Panc1 (cell line): ENCODE measurements around the gene OR12D1. TPM values are rescaled to one million over a fixed set of nuclear protein-coding genes. Genes with fewer than 3 reads are reported as not detected.

Source experiments
- ATAC-seq: fragments of 200-7000 bp; cut with Tn5 transposase; 2 replicates; pipeline ENCODE4 v1.9.1; 2020; ENCODE audit warnings: mild to moderate bottlenecking, moderate library complexity
- BruUV-seq: library from RNA; stranded (reverse); fragments of 400-500 nt; replicated peaks from 2 replicates; lab custom pipeline; 2021; lab: Mats Ljungman, UMichigan
- CTCF ChIA-PET: fragments of 300-600 bp; sonication (Branson Sonifier 250); formaldehyde crosslinking; loops from one replicate; lab custom pipeline; 2022; ENCODE audit warnings: antibody characterized with exemption; lab: Charles Lee
- POLR2A ChIA-PET: fragments of 300-600 bp; sonication (Branson Sonifier 250); formaldehyde crosslinking; loops from one replicate; lab custom pipeline; 2022; ENCODE audit warnings: antibody characterized with exemption; lab: Charles Lee
- DNase-seq: peaks from one replicate; pipeline ENCODE4 v3.0.0-alpha.2; 2010; ENCODE audit warnings: low read depth, low spot score
- H3K27ac ChIP-seq: 2 replicates; pipeline ENCODE4 v1.5.1; 2011; ENCODE audit warnings: mild to moderate bottlenecking, low read length, inconsistent platforms
- H3K27me3 ChIP-seq: fragments of 200-500 bp; sonication (Bioruptor generic); 2 replicates; pipeline ENCODE4 v1.6.0; 2014; ENCODE audit warnings: low read length, inconsistent platforms; ENCODE audit not compliant: control insufficient read depth, insufficient read depth
- H3K36me3 ChIP-seq: fragments of 200-500 bp; sonication (Bioruptor generic); 2 replicates; pipeline ENCODE4 v1.5.1; 2014; ENCODE audit warnings: inconsistent platforms, mild to moderate bottlenecking, low read length, moderate library complexity; ENCODE audit not compliant: control insufficient read depth, insufficient read depth
- H3K4me1 ChIP-seq: 2 replicates; pipeline ENCODE4 v1.5.1; 2011; ENCODE audit warnings: inconsistent platforms, mild to moderate bottlenecking, low read length, moderate library complexity; ENCODE audit not compliant: control insufficient read depth, insufficient read depth
- H3K4me3 ChIP-seq, 2 experiments: 2 replicates each; pipeline ENCODE4 v1.5.1; 2011 to 2012; ENCODE audit warnings: low read depth in 2 of 2, low read length in 2 of 2, mild to moderate bottlenecking in 2 of 2, inconsistent platforms in 1 of 2, moderate library complexity in 1 of 2
- H3K9me3 ChIP-seq: fragments of 200-500 bp; sonication (Bioruptor generic); 2 replicates; pipeline ENCODE4 v1.5.1; 2014; ENCODE audit warnings: low read depth, mild to moderate bottlenecking, inconsistent platforms, low read length, moderate library complexity; ENCODE audit not compliant: control insufficient read depth, insufficient read depth
- CTCF ChIP-seq: fragments of 450-650 bp; IDR thresholded peaks from 2 replicates; pipeline ENCODE4 v1.5.1; 2017; ENCODE audit warnings: mild to moderate bottlenecking
- POLR2AphosphoS5 ChIP-seq: IDR thresholded peaks from 2 replicates; pipeline ENCODE4 v1.6.1; 2012; ENCODE audit warnings: mild to moderate bottlenecking, low read depth, low read length, moderate library complexity
- REST ChIP-seq, 2 experiments: IDR thresholded peaks; 2 replicates each; pipeline ENCODE4 v1.6.1; 2011 to 2012; ENCODE audit warnings: low read depth in 2 of 2, control low read depth in 1 of 2, low read length in 1 of 2, mild to moderate bottlenecking in 1 of 2, moderate library complexity in 1 of 2; ENCODE audit not compliant: insufficient read depth in 1 of 2
- SIN3A ChIP-seq: IDR thresholded peaks from 2 replicates; pipeline ENCODE4 v1.6.1; 2012; ENCODE audit warnings: low read depth, mild to moderate bottlenecking, low read length, moderate library complexity, borderline replicate concordance; ENCODE audit not compliant: insufficient read depth
- TCF7L2 ChIP-seq: IDR thresholded peaks from 2 replicates; pipeline ENCODE4 v1.6.1; 2011; ENCODE audit warnings: mild to moderate bottlenecking, low read depth, low read length, inconsistent platforms
- in situ Hi-C: cut with HindIII; loops from 2 replicates; pipeline ENCODE4 v1.10.0; 2016; ENCODE audit warnings: low sequenced_read_pairs, low pct_unique_long_range_greater_than_20kb
- intact Hi-C: fragments of 100-400 bp; cut with micrococcal nuclease; formaldehyde crosslinking; loops from one replicate; pipeline ENCODE4 v1.10.0; 2022; ENCODE audit not compliant: unreplicated experiment
- total RNA-seq: library from RNA; stranded (reverse); gene quantifications from one replicate; pipeline ENCODE4 v1.2.1, GENCODE V29; 2021; ENCODE audit not compliant: unreplicated experiment

OR12D1 gene
- total RNA-seq, 1 experiment from 2014 or later = not detected

GRCh38 chr6:29424575-29424974 lies 9.8 kb downstream of the OR12D1 start:
- CTCF ChIA-PET = no interaction called here
- ATAC-seq = no peak
- in situ Hi-C loops = no loop called here
- Histone ChIP-seq H3K27ac (no peak overlapping the region), H3K36me3 (no peaks in the 10 kb centered on the region), H3K4me3 (no peak overlapping the region), H3K9me3 (no peaks in the 10 kb centered on the region), H3K4me1 (no peaks in the 10 kb centered on the region), H3K27me3 (no peaks in the 10 kb centered on the region; the same call in 1 of the 2 replicates)
- TF ChIP-seq REST (IDR thresholded peaks at IDR 0.05; ENCODE audit: insufficient read depth in 1 of 2, low read depth in 2 of 2, low read length in 1 of 2) (no peak), CTCF (no peak), POLR2AphosphoS5 (no peak), SIN3A (no peak), TCF7L2 (no peak)
- intact Hi-C loops = no loop called here
- BruUV-seq = no TSS peak
- POLR2A ChIA-PET = no interaction called here
- DNase-seq = no peak

- CTCF ChIA-PET = no interaction called here
- in situ Hi-C loops = no loop called here
- H3K27me3 ChIP-seq = no peaks in the 10 kb centered on the region; the same call in 1 of the 2 replicates
- H3K4me1 ChIP-seq = no peaks in the 10 kb centered on the region
- ATAC-seq (no peak), DNase-seq (no peak)
- no TSS peak for BruUV-seq
- TF ChIP-seq CTCF = no peak
- POLR2A ChIA-PET = no interaction called here
- H3K9me3 ChIP-seq = no peaks in the 10 kb centered on the region
- H3K4me3 ChIP-seq = no peak overlapping the region
- intact Hi-C loops = no loop called here
- no peak overlapping the region for H3K27ac ChIP-seq
- no peaks in the 10 kb centered on the region for H3K36me3 ChIP-seq
These were observed 10.3 kb downstream of the OR12D1 start for GRCh38 chr6:29425075-29425474.

- no peaks in the 10 kb centered on the region for H3K36me3 ChIP-seq
- H3K9me3 ChIP-seq = no peaks in the 10 kb centered on the region
- no peak overlapping the region for H3K4me3 ChIP-seq
- POLR2A ChIA-PET = no interaction called here
- in situ Hi-C loops (no loop called here), intact Hi-C loops (no loop called here)
- TF ChIP-seq REST (IDR thresholded peaks at IDR 0.05; ENCODE audit: insufficient read depth in 1 of 2, low read depth in 2 of 2, low read length in 1 of 2) (no peak), TCF7L2 (no peak), CTCF (no peak), POLR2AphosphoS5 (no peak)
- DNase-seq = no peak
- H3K27me3 ChIP-seq = peaks cover 3% of the 10 kb centered on the region
- CTCF ChIA-PET = no interaction called here
- no peak for ATAC-seq
- H3K4me1 ChIP-seq = no peaks in the 10 kb centered on the region
- no TSS peak for BruUV-seq
- no peak overlapping the region for H3K27ac ChIP-seq
These were observed 11.9 kb downstream of the OR12D1 start for GRCh38 chr6:29426654-29427053.
